ENCODE results near the gene TOGARAM2.
"Not testable (repeated sequence)": the region's sequence is repeated elsewhere in the genome, so short reads cannot be mapped to it uniquely, and the experiment has no call there.

Gene TOGARAM2

DNA sequence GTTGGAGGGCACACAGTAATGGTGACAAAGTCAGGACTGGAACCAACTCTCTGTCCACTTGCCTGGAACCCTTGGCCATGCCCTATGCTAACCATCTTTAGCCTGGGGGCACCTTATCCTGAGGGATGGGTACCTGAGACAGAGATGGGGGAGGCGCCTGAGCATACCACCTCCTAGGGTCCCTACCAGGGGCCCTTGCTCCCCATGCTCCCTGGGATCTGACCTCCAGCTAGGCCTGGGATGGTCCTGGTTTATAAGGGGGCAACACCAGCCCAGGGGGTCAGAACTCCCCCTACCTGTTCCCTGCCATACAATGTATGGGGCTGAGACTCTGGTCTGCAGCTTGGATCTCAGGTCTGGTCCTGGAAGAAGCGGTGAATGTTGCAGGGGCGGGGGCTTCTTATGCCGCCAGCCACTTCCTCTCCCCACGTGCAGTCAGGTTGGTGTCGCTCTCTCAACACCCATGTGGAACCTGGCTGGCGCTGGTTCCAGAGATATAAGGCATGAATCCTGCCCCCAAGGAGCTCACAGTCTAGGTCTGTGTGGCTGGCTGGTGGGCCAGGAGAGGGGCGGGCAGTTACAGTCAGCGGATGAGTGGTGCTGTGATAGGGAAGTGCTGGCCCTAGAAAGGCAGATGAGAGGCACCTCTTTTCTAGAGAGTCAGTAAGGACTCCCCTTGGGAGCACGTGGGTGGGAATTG lies 3.8 kb upstream of the TOGARAM2 start:
- DNase-seq (ENCODE audit: low spot score) = no peak

DNA sequence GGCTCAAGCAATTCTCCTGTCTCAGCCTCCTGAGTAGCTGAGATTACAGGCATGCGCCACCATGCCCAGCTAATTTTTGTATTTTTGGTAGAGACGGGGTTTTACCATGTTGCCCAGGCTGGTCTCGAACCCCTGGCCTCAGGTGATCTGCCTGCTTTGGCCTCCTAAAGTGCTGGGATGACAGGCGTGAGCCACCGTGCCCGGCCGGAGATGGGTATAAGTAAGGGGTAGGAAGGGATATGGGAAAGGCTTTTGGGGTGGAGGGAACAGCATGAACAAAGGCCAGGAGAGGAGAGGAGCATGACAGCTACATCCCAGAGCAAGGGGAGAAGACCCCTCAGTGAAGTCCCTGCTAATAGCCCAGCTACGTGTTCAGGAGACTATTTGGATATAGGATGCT lies 3.1 kb upstream of the TOGARAM2 start:
- DNase-seq (ENCODE audit: low spot score) = not testable (repeated sequence)

DNA sequence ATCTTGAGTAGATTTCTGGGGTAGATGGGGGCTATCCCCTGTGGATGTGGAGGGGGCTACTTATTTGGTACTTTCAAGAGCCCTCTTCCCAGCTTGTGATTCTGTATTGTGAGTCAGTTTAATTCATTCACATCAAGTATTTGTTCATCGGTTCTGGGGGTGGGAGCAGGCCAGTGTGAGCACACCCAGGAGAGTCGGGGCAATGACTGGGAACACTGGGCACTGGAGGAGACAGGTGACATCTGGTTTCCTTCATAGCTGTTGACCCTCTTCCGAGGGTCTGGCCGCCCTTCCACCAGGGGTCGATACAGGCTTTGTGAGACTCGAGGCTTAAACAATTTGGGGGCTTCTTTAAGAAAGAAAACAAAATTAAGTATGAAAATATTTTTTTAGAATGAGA lies 2.5 kb upstream of the TOGARAM2 start:
- DNase-seq (ENCODE audit: low spot score) = no peak

DNA sequence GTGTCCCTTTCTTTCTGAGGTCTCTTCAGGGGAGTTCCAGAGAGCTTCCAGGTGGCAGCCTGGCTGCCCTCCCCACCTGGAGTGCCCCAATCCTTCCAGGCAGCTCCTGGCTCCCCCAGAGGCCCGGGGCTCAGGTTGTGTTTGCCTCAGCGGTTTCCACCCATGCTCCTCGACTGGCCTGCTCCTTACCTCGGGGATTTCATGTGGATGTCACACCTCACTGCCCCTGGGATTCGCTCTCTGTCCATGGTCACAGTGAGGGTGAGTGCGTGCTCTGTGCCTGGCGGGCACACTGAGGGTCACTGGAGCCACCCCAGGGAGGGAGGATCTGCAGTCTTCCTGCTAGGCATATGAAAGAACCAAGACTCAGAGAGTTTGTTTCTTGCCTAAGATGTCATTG lies 2.1 kb upstream of the TOGARAM2 start:
- DNase-seq (ENCODE audit: low spot score) = no peak

DNA sequence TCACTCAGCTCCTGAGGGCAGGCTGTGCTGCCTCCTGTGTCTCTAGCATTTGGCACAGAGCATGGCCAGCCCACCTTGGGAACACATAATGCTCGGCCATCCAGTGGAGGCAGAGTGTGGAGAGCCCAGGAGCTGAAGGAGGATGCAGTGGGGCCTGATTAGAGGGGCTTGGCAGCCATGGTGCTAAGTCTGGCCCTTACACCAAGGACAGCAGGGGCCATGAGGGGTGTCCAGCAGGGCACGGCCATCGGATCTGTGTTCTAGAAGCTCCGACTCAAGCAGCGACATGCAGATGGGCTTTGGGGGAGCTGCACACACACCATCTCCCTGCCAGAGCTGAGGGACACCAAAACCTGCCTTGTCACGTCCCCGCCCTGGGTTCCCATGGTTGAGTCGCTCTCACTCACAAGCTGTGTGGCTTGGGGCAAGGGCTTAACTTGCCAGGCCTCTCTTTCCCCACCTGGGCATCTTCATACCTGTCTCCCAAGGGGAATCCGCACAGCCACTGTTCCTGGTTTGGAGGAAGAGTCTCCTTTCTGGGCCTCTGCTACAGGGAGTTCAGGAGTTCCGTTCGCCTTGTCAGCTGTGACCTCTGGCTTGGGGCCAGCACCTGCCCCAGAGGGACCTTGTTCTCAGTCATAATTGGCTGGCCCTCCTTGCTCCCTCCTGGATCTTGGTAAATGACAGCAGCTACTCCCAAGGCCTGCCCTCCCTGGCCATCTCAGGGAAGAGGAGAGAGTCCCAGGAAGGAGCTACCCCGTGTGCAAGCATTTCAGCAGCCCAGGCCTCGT lies 1.3 kb upstream of the TOGARAM2 start:
- DNase-seq (ENCODE audit: low spot score) = no peak

DNA sequence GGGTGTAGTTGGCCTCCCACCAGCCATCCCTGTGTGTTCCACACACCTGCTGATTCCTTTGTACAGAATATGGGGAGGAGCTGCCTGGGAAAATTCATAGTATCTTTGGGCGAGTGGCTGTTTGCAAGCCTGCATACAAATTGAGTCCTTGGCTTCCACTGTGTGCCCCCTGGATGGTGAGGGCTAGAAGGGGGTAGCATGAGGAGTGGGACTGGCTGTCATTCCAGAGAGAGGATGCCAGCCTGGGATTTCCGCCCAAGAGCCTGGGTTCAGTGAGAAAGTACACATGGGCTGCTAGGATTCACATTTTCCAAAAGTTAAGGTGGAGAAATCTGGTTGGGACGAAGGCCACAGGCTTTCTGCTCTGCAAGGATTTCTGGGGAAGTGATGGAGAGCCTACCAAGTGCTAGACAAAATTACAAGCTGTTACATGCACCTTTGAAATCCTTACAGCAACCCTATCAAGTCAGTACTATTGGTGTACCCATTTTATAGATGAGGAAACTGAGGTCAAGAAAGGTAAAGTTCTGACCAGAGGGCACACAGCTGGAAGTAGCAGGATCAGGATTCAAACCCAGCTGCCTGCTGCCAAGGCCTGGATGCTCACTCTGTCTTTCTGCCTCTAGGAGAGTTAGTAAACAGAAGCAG lies 606 bp upstream of the TOGARAM2 start:
- no peak for DNase-seq (ENCODE audit: low spot score)

DNA sequence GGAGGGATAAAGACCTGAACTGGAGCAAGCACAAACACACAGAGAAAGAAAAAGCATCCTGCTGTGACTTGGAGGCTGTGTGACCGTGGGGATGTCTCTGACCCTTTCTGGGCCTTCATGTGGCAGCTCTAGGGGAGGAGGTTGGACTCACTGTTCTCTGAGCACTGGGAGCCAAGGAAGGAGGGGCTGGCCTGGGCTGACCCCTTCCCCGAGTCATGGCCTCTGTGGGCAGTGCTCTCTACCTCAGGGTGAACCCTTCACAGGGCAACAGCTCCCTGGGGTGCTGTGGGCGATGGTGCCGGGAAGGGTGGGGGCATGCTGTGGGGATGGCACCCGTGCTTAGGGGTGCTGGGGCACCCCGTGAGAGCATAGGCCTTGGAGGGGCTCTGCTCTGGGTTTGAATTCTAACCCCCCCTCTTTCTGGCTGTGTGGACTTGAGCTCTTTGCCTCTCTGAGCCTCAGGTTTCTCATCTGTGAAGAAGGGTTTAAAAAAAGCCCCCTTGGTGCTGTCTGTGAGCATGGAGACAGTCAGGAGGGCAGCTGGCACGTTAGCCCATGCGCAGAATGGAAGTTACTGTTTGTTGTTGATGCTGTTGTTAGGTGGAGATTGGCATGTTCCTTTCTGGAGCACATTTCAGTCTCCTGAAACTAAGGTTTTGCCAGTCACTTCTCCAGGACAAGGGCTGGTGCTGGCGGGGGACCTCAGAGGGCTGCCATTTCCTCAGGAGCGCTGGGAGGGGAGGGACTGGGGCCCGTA lies 700 bp downstream of the TOGARAM2 start:
- no peak for DNase-seq (ENCODE audit: low spot score)

DNA sequence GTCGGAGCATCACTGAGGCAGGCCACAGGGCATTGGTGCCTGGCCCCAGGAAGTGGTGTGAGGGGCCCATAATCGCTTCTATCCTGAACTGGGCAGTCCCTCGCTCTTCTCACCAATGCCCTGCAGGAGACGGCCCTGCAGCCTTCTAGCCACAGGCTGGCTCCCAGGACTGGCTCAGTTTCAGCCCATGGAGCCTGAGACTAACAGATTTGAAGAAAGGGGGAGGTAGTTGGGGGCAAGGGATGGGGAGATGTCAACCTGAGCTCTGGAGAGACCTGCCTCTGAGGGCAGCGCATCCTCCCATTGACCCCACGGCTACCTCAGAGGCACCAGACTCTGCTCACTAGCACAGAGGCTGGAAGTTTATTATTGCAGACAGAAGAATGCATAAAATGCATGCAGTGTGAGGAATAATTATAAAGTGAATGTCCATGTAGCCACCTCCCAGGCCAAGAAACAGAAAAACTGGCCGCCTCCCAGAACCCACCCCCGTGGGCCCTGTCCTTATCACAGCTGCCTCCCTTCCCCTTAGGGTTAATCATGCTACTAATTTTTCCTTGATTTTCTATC lies 1.4 kb downstream of the TOGARAM2 start:
- no peak for DNase-seq (ENCODE audit: low spot score)

DNA sequence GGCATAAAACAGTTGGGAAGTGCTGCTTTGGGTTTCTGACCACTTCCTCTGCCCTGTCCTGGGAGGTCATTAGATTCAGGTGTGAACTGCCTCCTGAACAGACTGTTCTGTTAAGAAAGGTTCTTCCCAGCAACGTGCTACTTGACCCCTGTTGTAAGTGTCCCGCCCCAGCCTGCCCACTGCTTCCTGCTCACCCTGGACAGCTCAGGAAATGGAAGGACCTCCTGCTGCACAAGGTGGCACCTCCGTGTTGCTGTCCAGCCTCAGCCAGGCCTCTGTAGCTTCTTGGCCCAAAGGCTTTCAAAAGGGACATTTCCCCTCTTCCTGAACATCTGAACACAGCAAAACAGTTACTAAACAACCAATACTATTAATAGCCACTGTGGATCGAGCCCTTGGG lies 5.3 kb downstream of the TOGARAM2 start:
- DNase-seq (ENCODE audit: low spot score) = no peak

DNA sequence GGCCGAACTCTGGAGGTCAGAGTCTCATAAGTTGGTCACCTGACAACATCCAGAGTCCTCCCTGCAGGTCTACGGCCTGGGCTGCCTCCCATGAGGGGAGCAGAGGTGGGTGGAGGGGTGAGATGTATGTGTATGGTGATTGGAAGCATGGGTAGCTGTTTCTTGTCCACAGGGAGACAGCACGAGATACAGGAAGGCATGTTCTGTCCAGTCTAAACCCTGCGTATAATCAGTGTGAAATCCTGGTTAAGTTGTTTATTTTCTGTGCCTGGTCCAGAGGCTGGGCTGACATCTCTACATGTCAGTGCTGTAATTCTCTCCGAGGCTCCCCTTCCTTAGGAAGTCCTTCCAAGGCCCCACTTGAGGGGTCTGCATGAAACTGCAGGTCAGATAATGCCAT lies 8.9 kb downstream of the TOGARAM2 start:
- no peak for DNase-seq (ENCODE audit: low spot score)

DNA sequence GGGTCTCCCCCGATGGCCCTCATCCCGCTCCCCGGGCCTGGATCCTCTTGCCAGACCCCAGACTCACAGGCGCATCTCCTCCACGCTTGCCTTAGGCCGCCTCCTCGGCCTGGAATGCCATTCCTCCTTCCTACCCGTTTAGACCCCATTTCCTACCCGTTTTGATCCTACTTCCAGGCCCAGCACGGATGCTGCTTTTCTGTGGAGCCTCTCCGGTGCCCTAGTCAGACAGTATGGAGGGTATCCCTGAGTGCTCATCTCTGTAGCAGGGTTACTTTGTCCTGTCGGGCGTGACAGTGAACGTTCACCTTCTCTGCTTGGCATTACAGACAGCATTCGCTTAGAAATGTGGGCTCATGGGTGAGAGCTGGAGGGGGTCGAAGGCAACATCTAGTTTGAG lies 9.3 kb downstream of the TOGARAM2 start:
- DNase-seq (ENCODE audit: low spot score) = no peak

DNA sequence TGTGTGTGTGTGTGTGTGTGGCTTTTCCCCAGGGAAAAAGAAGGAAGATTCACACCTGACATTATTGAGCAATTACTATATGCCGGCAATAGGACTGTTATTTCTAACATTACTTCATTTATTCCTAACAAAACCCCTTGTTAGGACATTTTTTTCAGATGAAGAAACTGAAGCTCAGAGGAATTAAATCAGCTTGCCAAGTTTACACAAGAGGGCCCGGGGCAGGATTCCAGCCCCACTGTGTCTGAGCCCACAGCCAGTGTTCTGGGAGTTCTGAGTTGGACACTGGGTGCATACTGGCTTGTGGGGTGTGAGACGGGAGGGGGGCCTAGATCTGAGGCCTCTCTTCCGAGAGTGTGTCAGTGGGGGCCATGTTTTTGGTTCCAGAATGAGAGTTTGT lies 9.9 kb downstream of the TOGARAM2 start:
- no peak for DNase-seq (ENCODE audit: low spot score)

DNA sequence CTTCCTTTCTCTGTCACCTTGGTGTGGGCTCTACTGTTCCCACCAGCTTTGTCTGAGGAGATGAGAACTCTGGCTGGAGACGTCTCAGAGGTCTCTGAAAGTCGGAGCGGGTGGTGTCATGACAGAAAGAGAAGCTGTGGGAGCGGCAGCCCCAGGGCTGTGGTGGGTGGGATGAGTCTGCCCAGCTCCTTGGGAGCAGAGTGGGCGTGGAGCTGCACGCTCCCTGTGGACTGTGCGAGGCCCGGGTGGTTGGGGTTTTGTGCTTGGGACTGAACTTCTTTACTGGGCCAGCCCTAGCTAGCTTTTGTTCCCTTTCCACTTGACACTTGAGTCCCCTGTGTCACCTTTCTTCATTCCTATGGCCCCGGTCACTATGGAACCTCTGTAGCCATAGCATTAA lies 10.4 kb downstream of the TOGARAM2 start:
- DNase-seq (ENCODE audit: low spot score) = no peak

DNA sequence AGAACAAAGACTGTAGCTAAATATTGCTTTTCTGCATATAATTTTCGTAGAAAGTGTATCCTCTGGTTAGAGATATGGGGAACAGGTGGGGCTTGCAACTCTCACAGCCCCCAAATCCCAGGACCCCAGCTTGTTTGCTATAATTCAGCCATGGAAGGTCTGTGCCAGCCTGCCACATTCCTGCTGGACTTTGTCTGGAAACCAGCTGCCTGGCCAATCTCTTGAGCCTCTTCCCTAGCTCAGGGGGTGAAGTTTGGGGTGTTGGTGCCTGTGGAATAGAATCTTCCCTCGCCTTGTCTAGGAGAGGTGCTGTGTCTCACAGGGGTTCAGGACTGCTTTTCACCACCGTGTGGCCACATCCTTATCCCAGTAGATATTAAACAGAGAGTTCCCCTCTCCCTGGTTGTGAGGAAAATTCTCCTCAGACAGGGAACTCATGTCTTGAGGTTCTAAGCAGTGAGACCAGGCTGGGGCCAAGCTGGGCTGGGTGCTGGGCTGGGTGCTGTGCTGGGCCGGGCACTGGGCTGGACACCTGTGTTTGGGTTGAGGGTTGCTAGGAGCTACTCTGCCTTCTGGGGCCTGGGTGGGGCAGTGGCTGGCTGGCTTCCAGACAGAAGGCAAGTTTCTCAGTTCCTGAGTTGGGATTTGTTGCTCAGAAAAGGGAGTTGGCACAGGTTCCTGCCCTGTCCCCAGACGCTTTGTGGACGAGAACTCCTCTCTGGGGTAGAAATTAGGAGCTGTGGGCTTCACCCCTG lies 12.3 kb downstream of the TOGARAM2 start:
- DNase-seq (ENCODE audit: low spot score) = no peak

DNA sequence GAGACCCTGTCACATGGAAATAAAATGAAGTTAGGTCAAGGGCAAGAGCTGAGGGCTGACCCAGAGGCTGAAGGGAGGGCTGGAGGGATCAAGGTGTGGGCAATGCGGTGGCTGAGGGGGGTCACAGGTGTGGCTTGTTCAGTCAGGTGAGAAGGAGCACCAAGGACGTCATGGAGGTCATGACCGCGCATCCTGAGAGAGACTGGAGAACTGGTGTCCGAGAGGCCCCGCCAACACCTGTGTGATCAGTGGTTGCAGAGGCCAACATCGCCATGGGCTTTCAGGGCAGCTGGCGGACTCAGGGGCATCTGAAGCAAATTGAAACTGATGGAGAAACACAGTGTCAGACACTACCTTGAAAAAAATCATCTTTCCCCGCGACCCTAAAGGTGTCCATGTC lies 13.0 kb downstream of the TOGARAM2 start:
- no peak for DNase-seq (ENCODE audit: low spot score)

DNA sequence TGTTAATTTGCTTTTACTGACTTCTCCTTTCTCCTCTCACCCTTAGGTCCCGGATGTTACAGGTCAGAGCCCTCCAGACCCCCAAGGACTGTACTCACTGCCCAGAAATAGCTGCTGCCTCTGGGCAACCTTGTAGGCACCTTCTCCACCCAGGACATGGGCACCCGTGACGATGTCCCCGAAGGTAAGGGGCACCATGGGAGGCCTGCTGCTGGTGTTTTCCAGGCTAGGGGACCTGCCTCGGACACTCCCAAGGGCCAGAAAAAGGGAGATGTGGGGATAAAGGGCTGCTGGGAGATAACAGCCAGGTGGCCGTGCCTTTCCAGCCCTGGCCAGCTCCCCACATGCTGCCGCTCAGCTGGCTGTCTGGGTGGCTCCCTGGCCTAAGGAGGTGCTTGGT lies 13.6 kb downstream of the TOGARAM2 start:
- DNase-seq (ENCODE audit: low spot score) = no peak

DNA sequence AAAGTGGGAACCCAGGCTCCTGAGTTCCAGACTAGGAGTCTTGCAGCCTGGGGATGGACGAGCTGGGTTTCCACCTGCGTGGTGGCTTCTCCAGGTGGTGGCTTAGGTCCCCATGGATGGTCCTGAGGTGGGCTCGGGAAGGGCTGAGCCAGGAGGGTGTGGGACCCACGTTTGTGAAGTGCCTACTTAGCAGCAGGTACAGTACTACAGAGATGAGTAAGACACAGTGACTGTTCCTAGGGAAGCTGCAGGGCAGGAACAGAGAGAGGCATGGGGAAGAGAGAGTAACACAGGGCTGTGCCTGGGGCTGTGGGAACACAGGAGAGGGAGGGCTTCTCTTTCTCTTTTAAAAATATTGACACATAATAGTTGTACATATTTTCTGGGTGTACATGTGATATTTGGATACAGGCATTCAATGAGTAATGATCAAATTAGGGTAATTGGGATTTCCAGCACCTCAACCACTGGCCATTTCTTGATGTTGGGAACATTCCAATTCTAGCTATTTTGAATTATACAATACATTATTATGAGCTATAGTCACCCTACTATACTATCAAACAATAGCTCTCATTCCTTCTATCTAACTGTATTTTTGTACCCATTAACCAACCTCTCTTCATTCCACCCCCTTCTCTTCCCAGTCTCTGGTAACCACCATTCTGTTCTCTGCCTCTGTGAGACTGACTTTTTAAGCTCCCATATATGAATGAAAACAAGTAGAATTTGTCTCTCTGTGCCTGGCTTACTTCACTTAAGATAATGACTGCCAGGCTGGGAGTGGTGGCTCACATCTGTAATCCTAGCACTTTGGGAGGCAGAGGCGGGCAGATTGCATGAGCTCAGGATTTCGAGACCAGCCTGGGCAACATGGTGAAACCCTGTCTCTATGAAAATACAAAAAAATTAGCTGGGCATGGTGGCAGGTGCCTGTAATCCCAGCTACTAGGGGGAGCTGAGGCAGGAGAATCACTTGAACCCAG lies 15.0 kb downstream of the TOGARAM2 start:
- no peak for DNase-seq (ENCODE audit: low spot score)

DNA sequence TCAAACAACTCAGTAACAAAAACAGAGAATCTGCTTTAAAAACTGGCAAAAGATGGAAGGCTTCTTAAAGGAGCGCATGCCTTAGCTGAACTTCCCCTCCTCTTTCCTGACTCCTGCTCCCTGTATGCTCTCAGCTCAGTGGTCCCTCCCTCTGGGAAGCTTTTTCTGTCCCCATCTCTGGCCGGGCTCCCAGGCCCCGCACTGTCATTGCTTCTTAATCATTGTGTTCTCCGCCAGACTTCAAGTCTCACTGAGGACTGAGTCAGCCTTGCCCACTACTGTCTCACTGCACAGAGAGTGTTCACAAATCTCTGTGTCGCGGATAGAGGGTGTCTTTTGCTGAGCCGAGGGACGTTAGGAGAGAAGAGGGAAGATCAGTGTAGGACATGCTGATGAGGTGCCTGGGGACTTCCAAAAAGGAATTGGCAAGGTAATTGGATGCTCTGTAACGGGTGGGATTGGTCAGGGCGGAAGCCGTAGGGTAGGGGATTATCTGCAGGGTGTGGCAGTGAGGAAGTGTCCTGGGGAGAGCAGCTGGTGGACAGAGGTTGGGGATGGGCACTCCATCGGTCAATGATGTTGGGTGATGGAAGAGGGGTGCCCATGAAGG lies 16.2 kb downstream of the TOGARAM2 start:
- DNase-seq (ENCODE audit: low spot score) = no peak

DNA sequence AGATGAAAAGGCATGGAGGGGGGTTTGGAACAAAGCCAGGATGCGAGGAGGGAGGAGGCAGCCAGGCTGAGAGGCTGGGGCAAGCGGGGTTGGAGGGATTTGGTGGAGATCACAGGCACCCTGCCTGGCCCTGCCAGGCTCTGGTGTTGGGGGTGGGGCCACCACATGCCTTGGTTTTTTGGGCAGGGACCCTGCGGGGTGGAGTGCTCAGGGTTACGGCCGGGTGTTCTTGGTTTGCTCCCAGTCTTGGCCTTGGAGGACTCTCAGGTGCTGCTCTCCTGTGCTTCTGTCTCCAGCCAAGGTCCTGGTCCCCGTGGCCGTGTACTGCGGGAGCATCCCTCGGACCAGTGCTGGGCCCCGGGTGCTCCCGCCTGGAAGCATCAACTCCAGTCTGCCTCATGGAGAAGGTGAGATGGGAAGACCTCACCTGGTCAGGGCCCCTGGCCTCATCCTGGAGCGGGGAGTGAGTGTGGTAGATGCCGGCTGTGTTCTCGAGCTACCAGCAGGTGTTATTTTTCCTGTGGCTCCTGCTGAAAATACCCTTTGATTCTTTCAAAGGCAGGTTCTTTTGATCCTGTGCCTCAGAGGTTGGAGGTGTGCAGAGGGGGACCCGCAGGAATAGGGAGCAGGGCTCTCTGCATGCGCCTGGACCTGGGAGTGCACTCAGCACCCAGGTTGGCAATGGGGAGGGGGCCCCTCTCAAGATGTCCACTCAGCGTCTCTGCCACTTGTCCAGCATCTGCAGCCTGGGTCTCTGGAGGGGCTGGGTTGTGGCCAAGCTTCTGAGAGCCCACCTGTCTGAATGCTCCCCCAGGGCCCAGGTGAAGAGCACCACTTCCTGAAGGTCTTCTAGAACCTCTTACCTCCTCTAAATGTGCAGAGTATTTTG lies 17.0 kb downstream of the TOGARAM2 start:
- no peak for DNase-seq (ENCODE audit: low spot score)

All from iPS-NIHi11 (cell line).